Gastroesophageal sphincter (tissue), 3 donors: Measurements from ENCODE around the gene ECHDC3.

ENCODE experiments used
- CTCF ChIP-seq, 4 experiments: fragments of 200-600 bp in 2 of 4; fragments of 450-650 bp in 2 of 4; sonication (generic) in 1 of 4; IDR thresholded peaks; one replicate each; pipeline ENCODE4 v1.5.1; 2017 to 2019; ENCODE audit warnings: antibody characterized with exemption in 4 of 4, mild to moderate bottlenecking in 2 of 4, moderate library complexity in 2 of 4
- EP300 ChIP-seq: sonication (generic); formaldehyde crosslinking; IDR thresholded peaks from one replicate; pipeline ENCODE4 v1.6.1; 2017; ENCODE audit warnings: antibody characterized with exemption, mild to moderate bottlenecking
- POLR2A ChIP-seq, 2 donors: fragments of 450-650 bp; IDR thresholded peaks; one replicate each; pipeline ENCODE4 v1.6.1; 2017; ENCODE audit warnings: antibody characterized with exemption in 2 of 2, mild to moderate bottlenecking in 2 of 2, moderate library complexity in 1 of 2

- TF ChIP-seq POLR2A (IDR thresholded peaks at IDR 0.05) (no peak), CTCF (IDR thresholded peaks at IDR 0.05) (peak in 3 of 4 experiments; percentile 80 to 94 (median 81)), EP300 (no peak)
Observed at GRCh38 chr10:11757821-11758463, 15.8 kb downstream of the ECHDC3 start.
